Thyroid gland (tissue), 4 donors: ENCODE measurements around the gene CLUH.

Experiments used
- CTCF ChIP-seq, 6 experiments: fragments of 200-600 bp in 3 of 6; fragments of 450-650 bp in 3 of 6; sonication (generic) in 3 of 6; IDR thresholded peaks; one replicate each; pipeline ENCODE4 v1.5.1; 2016 to 2019; ENCODE audit warnings: antibody characterized with exemption in 6 of 6, mild to moderate bottlenecking in 2 of 6, inconsistent platforms in 1 of 6, moderate library complexity in 1 of 6
- POLR2A ChIP-seq, 2 donors: fragments of 450-650 bp; IDR thresholded peaks; one replicate each; pipeline ENCODE4 v1.6.1; 2017; ENCODE audit warnings: antibody characterized with exemption in 2 of 2, mild to moderate bottlenecking in 2 of 2, moderate library complexity in 1 of 2

DNA sequence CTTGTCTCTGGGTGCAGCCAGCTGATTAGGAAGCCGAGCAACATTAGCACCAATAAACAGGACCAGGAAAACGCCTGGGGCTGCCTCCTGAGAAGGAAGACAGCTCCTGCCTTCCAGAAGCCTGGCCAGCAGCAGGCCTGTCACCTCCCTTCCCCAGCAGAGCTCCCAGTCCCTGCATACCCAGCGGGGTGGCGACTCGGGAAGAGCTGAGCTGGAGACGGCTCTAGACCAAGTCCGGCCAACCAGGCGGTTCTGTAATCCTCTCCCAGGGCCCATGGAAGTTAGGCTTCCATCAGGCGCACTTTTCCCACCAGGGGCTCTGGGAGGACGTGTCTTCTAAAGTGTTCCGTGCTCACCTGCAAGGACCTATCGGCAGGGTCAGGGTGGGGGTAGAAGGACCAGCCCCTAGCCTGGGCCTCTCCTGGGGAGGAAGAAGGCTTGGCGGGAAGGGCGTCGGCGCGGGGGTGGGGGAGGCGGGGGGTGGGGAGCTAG lies 12.0 kb upstream of the CLUH start:
- TF ChIP-seq CTCF (IDR thresholded peaks at IDR 0.05) (no peak), POLR2A (IDR thresholded peaks at IDR 0.05) (no peak)
